Naive thymus-derived CD4-positive, alpha-beta T cell (primary cell): ENCODE results near the gene SNRPE. TPM values are rescaled to one million over a fixed set of nuclear protein-coding genes. Genes with fewer than 3 reads are reported as not detected.
"Not testable (repeated sequence)": the region's sequence is repeated elsewhere in the genome, so short reads cannot be mapped to it uniquely, and the experiment has no call there.

Experiments used
- ATAC-seq: fragments of 150-1000 bp; cut with Tn5 transposase; 2 replicates; pipeline ENCODE4 v1.10.0; 2021; ENCODE audit warnings: mild to moderate bottlenecking, moderate library complexity
- CTCF ChIA-PET: fragments of 350-600 bp; sonication (Branson Sonifier 250); formaldehyde crosslinking; loops from one replicate; lab custom pipeline; 2021; ENCODE audit warnings: antibody characterized with exemption; lab: Charles Lee
- POLR2A ChIA-PET: fragments of 350-600 bp; sonication (Branson Sonifier 250); formaldehyde crosslinking; loops from one replicate; lab custom pipeline; 2021; ENCODE audit warnings: antibody characterized with exemption, inconsistent platforms; lab: Charles Lee
- DNase-seq, 9 donors: peaks; one replicate each; pipeline versions ENCODE4 v3.0.0 to v3.0.0-alpha.2; 2020 to 2022; ENCODE audit warnings: mixed read lengths in 1 of 9
- H3K27ac ChIP-seq: one replicate; pipeline ENCODE4 v1.7.0; 2013; ENCODE audit warnings: mild to moderate bottlenecking, low read depth, low read length, moderate library complexity
- H3K27me3 ChIP-seq, 2 donors: one replicate each; pipeline ENCODE4 v1.7.0; 2013; ENCODE audit warnings: low read length in 2 of 2, mild to moderate bottlenecking in 2 of 2, moderate library complexity in 2 of 2; ENCODE audit not compliant: control insufficient read depth in 2 of 2, insufficient read depth in 2 of 2
- H3K36me3 ChIP-seq, 3 experiments: 1 replicate in 2 of 3; 2 replicates in 1 of 3; pipeline ENCODE4 v1.7.0; 2013; ENCODE audit warnings: low read length in 3 of 3, mild to moderate bottlenecking in 3 of 3, moderate library complexity in 1 of 3; ENCODE audit not compliant: insufficient read depth in 3 of 3, control insufficient read depth in 2 of 3
- H3K4me1 ChIP-seq, 2 donors: one replicate each; pipeline ENCODE4 v1.7.0; 2013; ENCODE audit warnings: low read length in 2 of 2, mild to moderate bottlenecking in 2 of 2, moderate library complexity in 1 of 2; ENCODE audit not compliant: control insufficient read depth in 2 of 2, insufficient read depth in 2 of 2
- H3K4me3 ChIP-seq: 2 replicates; pipeline ENCODE4 v1.7.0; 2013; ENCODE audit warnings: mild to moderate bottlenecking, low read length
- H3K9me3 ChIP-seq, 3 experiments: 1 replicate in 2 of 3; 2 replicates in 1 of 3; pipeline ENCODE4 v1.7.0; 2013; ENCODE audit warnings: low read length in 3 of 3; ENCODE audit not compliant: control insufficient read depth in 2 of 3
- H3K27ac Mint-ChIP-seq, 9 donors: one replicate each; pipeline ENCODE4 v1.8.0; 2020 to 2022; ENCODE audit warnings: mixed read lengths in 9 of 9, mild to moderate bottlenecking in 8 of 9, moderate library complexity in 5 of 9, inconsistent platforms in 2 of 9
- H3K27me3 Mint-ChIP-seq, 5 donors: one replicate each; pipeline ENCODE4 v1.8.0; 2021 to 2022; ENCODE audit warnings: mixed read lengths in 5 of 5, mild to moderate bottlenecking in 1 of 5
- H3K36me3 Mint-ChIP-seq, 5 donors: one replicate each; pipeline ENCODE4 v1.8.0; 2020 to 2022; ENCODE audit warnings: mixed read lengths in 5 of 5, mild to moderate bottlenecking in 3 of 5, inconsistent platforms in 1 of 5
- H3K4me1 Mint-ChIP-seq, 7 donors: one replicate each; pipeline ENCODE4 v1.8.0; 2020 to 2022; ENCODE audit warnings: mixed read lengths in 7 of 7, mild to moderate bottlenecking in 3 of 7, inconsistent platforms in 1 of 7
- H3K4me3 Mint-ChIP-seq, 10 donors: one replicate each; pipeline ENCODE4 v1.8.0; 2020 to 2022; ENCODE audit warnings: mild to moderate bottlenecking in 10 of 10, mixed read lengths in 10 of 10, moderate library complexity in 6 of 10, inconsistent platforms in 2 of 10
- H3K9me3 Mint-ChIP-seq, 11 donors: one replicate each; pipeline ENCODE4 v1.8.0; 2020 to 2022; ENCODE audit warnings: mixed read lengths in 11 of 11, mild to moderate bottlenecking in 4 of 11, inconsistent platforms in 1 of 11, moderate library complexity in 1 of 11
- intact Hi-C, 2 donors: fragments of 100-400 bp; cut with micrococcal nuclease; formaldehyde crosslinking; loops; one replicate each; pipeline ENCODE4 v1.15.1; 2023
- polyA plus RNA-seq, 2 donors: library from polyadenylated mRNA; unstranded; fragments of 300-500 nt; fragmentation: Illumina TruSeq; gene quantifications; one replicate each; pipeline ENCODE4 v1.2.3, GENCODE V29; 2021
- total RNA-seq, 6 experiments: library from RNA in 5 of 6; stranded (reverse) in 5 of 6; gene quantifications; 1 replicate in 5 of 6; 2 replicates in 1 of 6; pipeline ENCODE4 v1.2.3 and lab custom pipeline; 2021 to 2026

The SNRPE gene
- total and polyA plus RNA-seq, 7 experiments from 2014 or later = 54.4 to 266 (median 84.9) TPM

DNA sequence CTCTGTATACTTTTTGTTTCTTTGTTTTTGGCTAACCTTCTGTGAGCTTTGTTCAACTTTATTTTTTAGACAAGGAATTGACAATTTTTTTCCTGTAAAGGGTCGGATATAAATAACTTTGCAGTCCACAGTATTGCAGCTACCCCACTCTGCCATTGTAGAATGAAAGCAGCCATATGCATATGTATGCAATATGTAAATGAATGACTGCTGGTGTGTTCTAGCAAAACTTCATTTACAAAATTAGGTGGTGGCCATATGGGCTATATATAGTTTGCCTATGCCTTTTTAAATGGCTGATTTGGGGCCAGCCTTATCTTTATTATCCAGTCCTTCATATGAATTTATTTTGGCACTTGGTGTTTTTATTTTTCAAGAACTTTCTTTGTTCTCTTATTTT is 18.0 kb upstream of the SNRPE start:
- H3K36me3 Mint-ChIP-seq = peaks cover 6 to 55% (median 32%) of the 10 kb centered on the region in 5 donors
- peaks cover 0 to 6% (median 0%) of the 10 kb centered on the region in 7 donors for H3K4me1 Mint-ChIP-seq
- H3K27me3 Mint-ChIP-seq = no peaks in the 10 kb centered on the region
- ChIA-PET CTCF (no interaction called here), POLR2A (interaction anchor here (1.0 kb wide), 1 partner anchor 12 kb away, joined by 3 read pairs; no protein-coding TSS in a partner anchor)
- intact Hi-C loops = no loop called here
- Histone ChIP-seq H3K4me3 (no peak overlapping the region), H3K27me3 (no peaks in the 10 kb centered on the region), H3K27ac (no peak overlapping the region), H3K36me3 (peaks cover 24 to 74% (median 25%) of the 10 kb centered on the region in 3 experiments), H3K4me1 (no peaks in the 10 kb centered on the region), H3K9me3 (no peaks in the 10 kb centered on the region)
- DNase-seq (no peak), ATAC-seq (no peak)
- H3K4me3 Mint-ChIP-seq = no peak overlapping the region
- peak overlapping the region in 2 of 9 donors; percentile 33 to 70 for H3K27ac Mint-ChIP-seq
- H3K9me3 Mint-ChIP-seq = peaks cover 0 to 5% (median 0%) of the 10 kb centered on the region in 11 donors

DNA sequence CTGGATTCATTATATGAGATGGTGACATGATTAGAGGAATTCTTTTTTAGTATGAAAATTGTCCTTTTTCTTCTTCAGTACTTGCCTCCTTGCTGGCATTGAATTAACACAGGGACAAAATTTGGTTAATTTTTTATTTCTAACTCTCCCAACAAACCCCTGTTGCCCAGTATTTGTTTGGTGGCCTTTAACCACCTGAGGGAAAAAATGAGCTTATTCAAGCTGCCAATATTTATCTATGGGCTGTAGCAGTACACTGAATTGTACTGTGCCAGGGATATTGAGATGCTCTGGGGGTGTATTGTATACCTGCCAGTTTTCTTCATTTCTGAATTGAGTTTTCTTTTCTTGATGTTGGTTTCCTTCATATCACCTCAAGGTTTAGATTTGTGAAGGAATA is 8.3 kb upstream of the SNRPE start:
- H3K9me3 ChIP-seq, intact Hi-C loops, H3K4me1 Mint-ChIP-seq, H3K9me3 Mint-ChIP-seq, H3K27me3 Mint-ChIP-seq, POLR2A ChIA-PET, H3K4me3 ChIP-seq, H3K27me3 ChIP-seq, H3K4me1 ChIP-seq, DNase-seq, H3K27ac ChIP-seq, CTCF ChIA-PET, H3K27ac Mint-ChIP-seq, ATAC-seq, H3K4me3 Mint-ChIP-seq: not testable (repeated sequence)
- H3K36me3 ChIP-seq = peaks cover 25 to 49% (median 40%) of the 10 kb centered on the region in 3 experiments
- peaks cover 3 to 23% (median 9%) of the 10 kb centered on the region in 5 donors for H3K36me3 Mint-ChIP-seq

DNA sequence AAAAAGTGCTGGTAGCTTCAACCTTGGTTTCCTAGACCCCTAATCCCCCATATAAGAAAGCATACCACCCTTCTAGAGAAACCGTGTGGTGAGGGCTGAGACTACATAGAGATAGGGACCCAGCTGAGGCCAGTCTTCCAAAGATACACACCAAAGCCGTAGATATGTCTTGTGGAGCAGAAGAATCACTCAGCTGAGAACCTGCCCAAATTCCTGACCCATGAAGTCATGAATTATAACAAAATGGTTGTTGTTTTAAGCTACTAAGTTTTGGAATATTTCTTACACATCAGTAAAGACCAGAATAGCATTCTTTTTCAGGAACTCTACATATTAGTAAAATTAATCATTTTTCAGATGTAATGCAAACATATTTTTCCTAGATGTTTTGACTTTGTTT is 3.3 kb upstream of the SNRPE start:
- no peak overlapping the region for H3K4me3 Mint-ChIP-seq
- POLR2A ChIA-PET = interaction anchor here (0.6 to 0.7 kb wide), 2 partner anchors 681 to 899 kb away, joined by 3 read pairs; no protein-coding TSS in a partner anchor
- H3K27ac ChIP-seq = no peak overlapping the region
- H3K27me3 Mint-ChIP-seq = no peaks in the 10 kb centered on the region
- peaks cover 9 to 13% of the 10 kb centered on the region in 2 donors for H3K4me1 ChIP-seq
- peaks cover 0 to 9% (median 3%) of the 10 kb centered on the region in 5 donors for H3K36me3 Mint-ChIP-seq
- no peaks in the 10 kb centered on the region for H3K27me3 ChIP-seq
- H3K4me3 ChIP-seq = no peak overlapping the region
- no peak overlapping the region for H3K27ac Mint-ChIP-seq
- intact Hi-C loops = no loop called here
- no peaks in the 10 kb centered on the region for H3K9me3 ChIP-seq
- H3K9me3 Mint-ChIP-seq = peaks cover 0 to 1% (median 0%) of the 10 kb centered on the region in 11 donors
- H3K4me1 Mint-ChIP-seq = peaks cover 11 to 27% (median 21%) of the 10 kb centered on the region in 7 donors
- no peak for ATAC-seq
- peaks cover 0 to 12% (median 8%) of the 10 kb centered on the region in 3 experiments for H3K36me3 ChIP-seq
- CTCF ChIA-PET = interaction anchor here (0.8 kb wide), 1 partner anchor 215 kb away, joined by 3 read pairs; no protein-coding TSS in a partner anchor
- no peak for DNase-seq

DNA sequence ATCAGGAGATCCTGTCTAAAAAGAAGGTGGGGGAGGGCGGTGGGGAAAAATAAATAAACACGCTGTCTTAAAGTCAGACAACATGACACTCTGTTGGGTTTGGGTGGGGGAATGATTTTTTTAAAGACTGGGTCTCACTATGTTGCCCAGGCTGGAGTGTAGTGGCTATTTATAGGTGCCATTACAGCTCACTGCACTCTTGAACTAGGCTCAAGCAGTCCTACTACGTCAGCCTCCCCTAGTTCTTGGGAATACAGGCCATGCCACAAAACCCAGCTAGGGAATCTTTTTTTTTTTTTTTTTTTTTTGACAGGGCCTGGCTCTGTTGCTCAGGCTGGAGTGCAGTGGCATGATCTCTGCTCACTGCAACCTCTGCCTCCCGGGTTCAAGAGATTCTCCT is 2.4 kb upstream of the SNRPE start:
- Mint-ChIP-seq H3K9me3 (peaks cover 0 to 1% (median 0%) of the 10 kb centered on the region in 11 donors), H3K4me3 (no peak overlapping the region), H3K4me1 (peaks cover 11 to 31% (median 23%) of the 10 kb centered on the region in 7 donors), H3K27me3 (no peaks in the 10 kb centered on the region), H3K27ac (peak overlapping the region in 1 of 9 donors; percentile 59), H3K36me3 (peaks cover 0 to 12% (median 3%) of the 10 kb centered on the region in 5 donors)
- ATAC-seq = no peak
- intact Hi-C loops = no loop called here
- H3K9me3 ChIP-seq = no peaks in the 10 kb centered on the region
- H3K4me1 ChIP-seq = peaks cover 10 to 13% of the 10 kb centered on the region in 2 donors
- ChIA-PET POLR2A (no interaction called here), CTCF (interaction anchor here (0.6 to 1.0 kb wide), 5 partner anchors 216 to 1805 kb away, joined by 3 to 4 read pairs (median 4); no protein-coding TSS in a partner anchor)
- peaks cover 0 to 16% (median 8%) of the 10 kb centered on the region in 3 experiments for H3K36me3 ChIP-seq
- DNase-seq = no peak
- H3K27me3 ChIP-seq = no peaks in the 10 kb centered on the region
- H3K27ac ChIP-seq = no peak overlapping the region
- no peak overlapping the region for H3K4me3 ChIP-seq

GRCh38 chr1:203860396-203861025 is 888 bp upstream of the SNRPE start:
- Histone ChIP-seq H3K36me3 (peaks cover 3 to 19% (median 8%) of the 10 kb centered on the region in 3 experiments), H3K4me3 (peak overlapping the region; percentile 29), H3K27ac (no peak overlapping the region), H3K9me3 (no peaks in the 10 kb centered on the region), H3K4me1 (peaks cover 10 to 13% of the 10 kb centered on the region in 2 donors), H3K27me3 (no peaks in the 10 kb centered on the region)
- intact Hi-C loops = loop anchor here (1.0 to 10.0 kb wide), 17 partner anchors 65 to 1352 kb away; partner anchors contain the start of genes MDM4 (in 2 of the 2), PPP1R15B (in 2 of the 2), ZBED6 (in 2 of the 2) and ZC3H11A (in 2 of the 2)
- Mint-ChIP-seq H3K27me3 (no peaks in the 10 kb centered on the region), H3K36me3 (peaks cover 3 to 16% (median 8%) of the 10 kb centered on the region in 5 donors), H3K27ac (peak overlapping the region in 7 of 9 donors; percentile 96 to 100 (median 98)), H3K9me3 (peaks cover 0 to 1% (median 0%) of the 10 kb centered on the region in 11 donors), H3K4me1 (peaks cover 11 to 31% (median 23%) of the 10 kb centered on the region in 7 donors), H3K4me3 (peak overlapping the region in 9 of 10 donors; percentile 97 to 100 (median 99))
- ATAC-seq = no peak
- ChIA-PET POLR2A (interaction anchor here (0.8 kb wide), 1 partner anchor 13 kb away, joined by 5 read pairs; no protein-coding TSS in a partner anchor), CTCF (interaction anchor here (0.6 to 2.1 kb wide), 5 partner anchors 9 to 346 kb away, joined by 3 to 16 read pairs (median 3); no protein-coding TSS in a partner anchor)
- DNase-seq = peak in 1 of 9 donors; percentile 3

DNA sequence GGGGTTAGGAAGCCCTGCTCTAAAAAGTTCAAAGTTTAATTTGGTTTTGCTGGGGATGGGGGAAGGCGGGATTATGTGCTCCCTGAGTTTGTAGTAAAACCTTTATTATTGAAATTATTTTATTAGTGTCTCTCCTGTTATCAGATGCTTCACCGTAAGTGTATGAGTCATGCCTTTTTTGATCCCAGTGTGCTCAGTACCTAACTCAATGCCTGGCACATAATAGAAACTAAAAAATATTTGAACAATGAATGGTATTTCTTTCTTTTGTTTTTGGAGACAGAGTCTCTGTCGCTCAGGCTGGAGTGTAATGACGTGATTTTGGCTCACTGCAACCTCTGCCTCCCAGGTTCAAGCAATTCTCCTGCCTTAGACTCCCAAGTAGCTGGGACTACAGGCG is 6.4 kb downstream of the SNRPE start:
- Histone ChIP-seq H3K27ac (no peak overlapping the region), H3K9me3 (no peaks in the 10 kb centered on the region), H3K4me1 (peaks cover 1 to 3% of the 10 kb centered on the region in 2 donors), H3K27me3 (no peaks in the 10 kb centered on the region), H3K4me3 (no peak overlapping the region), H3K36me3 (peaks cover 18 to 67% (median 21%) of the 10 kb centered on the region in 3 experiments)
- Mint-ChIP-seq H3K27ac (peak overlapping the region in 2 of 9 donors; percentile 38 to 67), H3K4me1 (peaks cover 0 to 20% (median 4%) of the 10 kb centered on the region in 7 donors), H3K27me3 (no peaks in the 10 kb centered on the region), H3K9me3 (no peaks in the 10 kb centered on the region), H3K36me3 (peaks cover 0 to 44% (median 25%) of the 10 kb centered on the region in 5 donors), H3K4me3 (no peak overlapping the region)
- ATAC-seq (no peak), DNase-seq (no peak)
- intact Hi-C loops = loop anchor here in 1 of 2 donors (10.0 kb wide), 2 partner anchors 543 to 647 kb away; partner anchors contain the start of gene MDM4
- POLR2A ChIA-PET = no interaction called here
- CTCF ChIA-PET = no interaction called here
